AG09319 (cell line): ENCODE results near the gene CUL2.

Experiments
- DNase-seq: peaks from one replicate; pipeline ENCODE4 v3.0.0-alpha.2; 2010; ENCODE audit warnings: low read depth; ENCODE audit errors: extremely low read depth
- TF ChIP-seq, protein P1 (sequence below): IDR thresholded peaks from 2 replicates; pipeline ENCODE4 v1.5.1; 2011; ENCODE audit warnings: low read depth, mild to moderate bottlenecking, inconsistent platforms, low read length, moderate library complexity

CUL2 gene

DNA sequence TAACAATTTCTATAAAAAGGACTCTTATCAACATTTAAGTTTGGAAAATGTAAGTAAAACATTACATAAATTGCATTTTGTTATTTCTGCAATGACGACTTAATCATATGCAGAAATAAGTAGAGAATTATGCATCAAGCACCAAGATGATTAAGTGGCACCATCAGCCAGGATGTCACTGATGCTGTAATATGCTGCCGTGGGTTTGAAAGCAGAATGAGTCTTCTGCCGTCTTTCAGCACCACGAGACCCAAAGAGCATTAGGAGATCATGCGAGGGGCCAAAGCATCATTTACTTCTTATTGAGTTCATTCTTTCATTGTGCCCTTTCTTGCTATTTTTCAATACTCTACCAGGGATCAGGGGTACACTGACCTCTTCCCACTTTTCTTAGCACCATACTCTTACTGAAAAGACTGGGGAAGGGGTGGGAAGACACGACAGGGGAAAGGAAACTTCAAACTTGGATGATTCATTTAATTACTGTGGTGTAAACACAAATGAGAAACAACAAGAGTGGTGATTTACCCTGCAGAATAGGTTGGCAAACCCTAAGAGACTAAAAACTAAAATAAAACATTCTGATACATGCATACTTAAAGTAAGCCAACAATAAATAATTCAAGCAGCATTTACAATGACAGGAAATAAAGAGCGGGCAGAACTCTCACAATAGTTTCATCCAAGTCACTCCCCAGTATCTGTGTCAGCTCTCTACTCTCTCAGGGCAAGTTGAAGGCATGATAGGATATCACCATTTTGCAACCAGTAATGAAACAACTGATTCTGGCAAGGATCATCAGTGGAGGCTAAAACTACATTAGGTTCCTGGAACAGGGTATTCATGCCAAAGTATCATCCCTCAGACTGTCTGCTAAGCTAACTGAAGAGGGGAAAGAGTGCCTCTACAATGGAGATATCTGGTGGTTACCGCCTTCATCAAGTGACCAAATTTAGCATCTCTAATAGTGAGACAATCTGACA, 70.8 kb downstream of the CUL2 start:
- TF ChIP-seq, protein P1, sequence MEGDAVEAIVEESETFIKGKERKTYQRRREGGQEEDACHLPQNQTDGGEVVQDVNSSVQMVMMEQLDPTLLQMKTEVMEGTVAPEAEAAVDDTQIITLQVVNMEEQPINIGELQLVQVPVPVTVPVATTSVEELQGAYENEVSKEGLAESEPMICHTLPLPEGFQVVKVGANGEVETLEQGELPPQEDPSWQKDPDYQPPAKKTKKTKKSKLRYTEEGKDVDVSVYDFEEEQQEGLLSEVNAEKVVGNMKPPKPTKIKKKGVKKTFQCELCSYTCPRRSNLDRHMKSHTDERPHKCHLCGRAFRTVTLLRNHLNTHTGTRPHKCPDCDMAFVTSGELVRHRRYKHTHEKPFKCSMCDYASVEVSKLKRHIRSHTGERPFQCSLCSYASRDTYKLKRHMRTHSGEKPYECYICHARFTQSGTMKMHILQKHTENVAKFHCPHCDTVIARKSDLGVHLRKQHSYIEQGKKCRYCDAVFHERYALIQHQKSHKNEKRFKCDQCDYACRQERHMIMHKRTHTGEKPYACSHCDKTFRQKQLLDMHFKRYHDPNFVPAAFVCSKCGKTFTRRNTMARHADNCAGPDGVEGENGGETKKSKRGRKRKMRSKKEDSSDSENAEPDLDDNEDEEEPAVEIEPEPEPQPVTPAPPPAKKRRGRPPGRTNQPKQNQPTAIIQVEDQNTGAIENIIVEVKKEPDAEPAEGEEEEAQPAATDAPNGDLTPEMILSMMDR: no peak
- no peak for DNase-seq

DNA sequence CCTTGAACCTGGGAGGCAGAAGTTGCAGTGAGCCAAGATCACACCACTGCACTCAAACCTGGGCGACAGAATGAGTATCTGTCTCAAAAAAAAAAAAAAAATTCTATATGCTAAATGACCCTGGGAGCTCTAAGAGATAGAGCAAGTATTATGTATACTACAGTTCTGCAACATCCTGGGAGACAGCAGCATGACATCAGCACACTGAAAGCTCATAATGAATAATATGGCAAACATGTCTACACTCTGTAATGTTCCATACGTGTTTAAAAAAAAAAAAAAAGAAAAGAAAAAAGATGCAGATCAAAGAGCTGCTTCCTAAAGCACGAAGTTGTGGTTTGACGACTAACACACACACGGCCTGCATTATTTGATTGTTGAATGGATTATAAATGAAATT, 72.5 kb downstream of the CUL2 start:
- DNase-seq: no peak
- TF ChIP-seq, protein P1: no peak

DNA sequence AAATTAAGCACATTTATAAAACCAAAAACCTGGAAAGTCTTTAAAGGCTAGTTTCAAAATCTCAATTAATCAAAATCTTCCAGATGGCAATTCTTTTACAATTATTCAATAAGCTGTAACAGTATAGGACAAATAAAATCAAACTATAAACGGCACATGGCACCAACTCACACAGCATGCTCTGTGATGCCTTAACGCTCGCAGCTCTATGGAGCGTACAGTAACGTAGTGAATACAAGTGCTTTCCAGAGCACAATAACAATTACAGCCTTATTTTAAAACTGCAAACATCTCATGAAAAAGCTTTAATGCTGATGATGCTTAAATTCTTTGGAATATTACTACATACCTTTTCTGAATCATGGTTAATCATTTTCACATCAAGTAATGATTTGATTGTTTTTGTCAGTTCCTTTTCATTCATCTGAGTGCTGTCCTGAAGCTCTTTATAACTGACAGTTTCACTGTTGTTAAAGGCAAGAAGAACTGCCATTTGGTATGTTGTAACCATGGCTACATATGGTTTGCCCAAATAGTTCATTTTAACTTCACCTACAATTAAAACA, 74.2 kb downstream of the CUL2 start:
- DNase-seq: no peak
- TF ChIP-seq, protein P1: no peak

DNA sequence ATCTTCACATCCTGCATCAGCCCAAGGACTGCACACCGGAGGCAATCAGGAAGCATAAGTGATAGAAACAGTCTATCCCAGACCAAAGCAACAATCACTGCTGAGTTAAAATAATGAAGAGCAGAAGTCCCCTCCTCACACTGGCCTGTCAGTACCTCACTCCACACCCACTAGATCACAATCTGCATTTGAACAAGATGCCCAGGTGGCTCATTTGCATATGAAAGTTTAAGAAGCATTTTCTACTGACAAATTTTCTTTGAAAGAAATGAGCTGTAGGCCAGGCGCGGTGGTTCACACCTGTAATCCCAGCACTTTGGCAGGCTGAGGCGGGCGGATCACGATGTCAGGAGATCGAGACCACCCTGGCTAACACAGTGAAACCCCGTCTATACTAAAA, 77.4 kb downstream of the CUL2 start:
- DNase-seq: no peak
- TF ChIP-seq, protein P1: no peak

DNA sequence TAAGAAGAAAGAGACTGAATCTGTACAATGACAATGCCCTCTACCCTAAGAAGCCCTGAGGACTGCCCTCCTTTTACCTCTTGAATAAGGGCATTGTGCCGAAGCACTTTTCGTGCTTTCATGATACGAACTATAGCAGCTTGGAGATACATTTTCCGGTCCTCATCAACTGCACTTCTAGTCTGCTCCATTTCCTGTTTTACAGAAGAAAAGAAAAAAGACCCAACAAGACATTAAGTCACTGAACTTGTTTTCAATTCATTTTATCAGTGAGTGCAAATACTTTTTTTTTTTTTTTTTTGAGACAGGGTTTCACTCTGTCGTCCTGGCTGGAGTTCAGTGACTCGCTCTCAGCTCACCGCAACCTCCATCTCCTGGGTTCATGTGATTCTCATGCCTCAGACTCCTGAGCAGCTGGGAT, 78.4 kb downstream of the CUL2 start:
- TF ChIP-seq, protein P1: no peak
- DNase-seq: no peak

DNA sequence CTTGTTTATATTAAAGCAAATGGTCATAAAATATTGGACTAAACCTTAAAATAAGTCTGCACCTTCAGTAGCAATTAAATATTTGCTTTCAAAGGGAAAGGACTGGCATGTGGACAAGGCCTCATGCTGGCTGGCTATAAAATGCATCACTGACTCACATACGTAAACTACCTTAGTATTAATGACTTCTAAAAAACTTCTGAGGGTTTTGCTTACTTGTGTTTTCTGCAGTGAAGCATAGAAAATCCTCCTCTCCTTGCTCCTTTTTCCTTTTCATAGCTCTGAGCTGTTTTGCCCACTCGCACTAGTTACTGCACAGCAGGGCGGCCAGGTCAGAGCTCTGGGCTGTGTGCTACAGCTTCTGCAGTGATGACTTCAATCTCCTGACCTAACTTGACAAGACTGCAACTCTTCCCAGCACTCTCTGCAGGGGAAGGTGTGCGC, 82.3 kb downstream of the CUL2 start:
- no peak for DNase-seq
- TF ChIP-seq, protein P1: no peak

DNA sequence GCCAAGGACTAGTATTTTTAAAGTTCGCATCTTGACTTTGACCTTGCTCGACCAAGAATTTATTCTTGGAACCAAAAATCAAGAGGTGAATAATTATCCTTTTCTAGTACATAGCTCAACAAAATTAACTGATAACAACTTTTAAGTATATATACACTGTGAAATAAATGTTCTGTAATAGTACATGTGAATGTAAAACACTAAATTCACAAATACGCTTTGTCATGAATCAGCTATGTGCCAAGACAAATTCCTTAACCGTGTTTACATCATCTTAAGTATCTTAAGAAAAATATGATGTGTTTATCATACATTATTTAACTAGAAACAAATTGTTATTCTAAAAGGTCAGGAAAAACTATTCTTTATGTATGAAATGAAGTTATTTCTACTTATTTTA, 83.3 kb downstream of the CUL2 start:
- no peak for DNase-seq
- TF ChIP-seq, protein P1: no peak
